ENCODE results near the gene LDAH.

Gene LDAH

GRCh38 chr2:20651731-20652099, 171.2 kb downstream of the LDAH start:
- H3K4me3 ChIP-seq (ENCODE audit: low read depth, low read length) = peak overlapping the region; percentile 88
- no peak for TF ChIP-seq CTCF (IDR thresholded peaks at IDR 0.05; ENCODE audit: control insufficient read depth, extremely low read depth, insufficient read depth)
- DNase-seq (ENCODE audit: low read depth) = no peak

GRCh38 chr2:20650877-20651730, 171.8 kb downstream of the LDAH start, which contains the start of gene HS1BP3:
HS1BP3 (minus strand) TSS chr2:20651098; CDS start chr2:20651063, 35 bp downstream.
- TF ChIP-seq CTCF (IDR thresholded peaks at IDR 0.05; ENCODE audit: control insufficient read depth, extremely low read depth, insufficient read depth) = peak; percentile 99
- peak within 1 kb of the TSS; percentile 88 for H3K4me3 ChIP-seq (ENCODE audit: low read depth, low read length)
- DNase-seq (ENCODE audit: low read depth) = no peak

GRCh38 chr2:20650393-20650876, 172.5 kb downstream of the LDAH start:
- DNase-seq (ENCODE audit: low read depth) = no peak
- H3K4me3 ChIP-seq (ENCODE audit: low read depth, low read length) = peak overlapping the region; percentile 88
- TF ChIP-seq CTCF (IDR thresholded peaks at IDR 0.05; ENCODE audit: control insufficient read depth, extremely low read depth, insufficient read depth) = no peak

GRCh38 chr2:20649976-20650375, 172.9 kb downstream of the LDAH start:
- H3K4me3 ChIP-seq (ENCODE audit: low read depth, low read length) = peak overlapping the region; percentile 88
- TF ChIP-seq CTCF (IDR thresholded peaks at IDR 0.05; ENCODE audit: control insufficient read depth, extremely low read depth, insufficient read depth) = no peak
- DNase-seq (ENCODE audit: low read depth) = no peak

GRCh38 chr2:20649576-20649975, 173.3 kb downstream of the LDAH start:
- H3K4me3 ChIP-seq (ENCODE audit: low read depth, low read length) = peak overlapping the region; percentile 88
- no peak for DNase-seq (ENCODE audit: low read depth)
- TF ChIP-seq CTCF (IDR thresholded peaks at IDR 0.05; ENCODE audit: control insufficient read depth, extremely low read depth, insufficient read depth) = no peak

- no peak for DNase-seq (ENCODE audit: low read depth)
- no peak for TF ChIP-seq CTCF (IDR thresholded peaks at IDR 0.05; ENCODE audit: control insufficient read depth, extremely low read depth, insufficient read depth)
- H3K4me3 ChIP-seq (ENCODE audit: low read depth, low read length) = no peak overlapping the region
Observed at GRCh38 chr2:20648831-20649230, 174.1 kb downstream of the LDAH start.

All from LNCaP clone FGC (cell line).